ENCODE measurements around the gene WDR55.

GRCh38 chr5:140671472-140672125, 6.9 kb downstream of the WDR55 start:
- TF ChIP-seq CTCF (conservative IDR thresholded peaks at IDR 0.05; ENCODE audit: low read depth in 2 of 2) (no peak), EZH2 (IDR thresholded peaks at IDR 0.05; ENCODE audit: low read depth, unreplicated experiment) (no peak), ZNF114 (CRISPR knock-in tag; IDR thresholded peaks at IDR 0.05) (no peak), EZH2phosphoT487 (IDR thresholded peaks at IDR 0.05; ENCODE audit: unreplicated experiment) (no peak), POLR2AphosphoS5 (IDR thresholded peaks at IDR 0.05; ENCODE audit: low read depth) (peak; percentile 4; the same call in 1 of the 2 replicates)
